B cell (primary cell): Measurements from ENCODE around the gene CHCHD2.

Experiments
- EZH2 ChIP-seq: IDR thresholded peaks from 2 replicates; pipeline ENCODE4 v1.6.1; 2012; ENCODE audit warnings: borderline replicate concordance, low read depth, mild to moderate bottlenecking, moderate library complexity, low read length; ENCODE audit not compliant: insufficient read depth, poor library complexity, severe bottlenecking
- TF ChIP-seq, protein P1 (sequence below): fragments of 200-600 bp; IDR thresholded peaks from one replicate; pipeline ENCODE4 v1.8.0; 2022; ENCODE audit warnings: antibody characterized with exemption, mild to moderate bottlenecking

DNA sequence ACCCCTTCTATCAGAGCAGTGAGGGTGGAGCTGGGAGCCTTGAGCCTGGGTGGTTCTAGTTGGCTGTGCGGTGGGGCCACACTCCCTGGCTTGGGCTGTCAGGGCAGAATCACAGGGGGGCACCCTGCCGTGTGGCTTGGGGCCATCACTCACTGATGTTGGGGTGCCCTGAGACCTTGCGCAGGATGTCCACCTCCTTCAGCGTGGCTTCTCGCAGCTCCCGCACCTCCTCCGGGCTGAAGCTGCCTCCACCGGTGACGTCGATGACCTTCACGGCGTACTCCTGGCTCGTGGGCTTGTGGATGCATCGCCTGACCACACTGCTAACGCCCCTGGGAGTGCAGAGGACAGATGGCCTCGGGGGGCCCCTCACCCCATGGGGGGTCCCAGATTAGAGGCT is 18.8 kb downstream of the CHCHD2 start:
- TF ChIP-seq, protein P1, sequence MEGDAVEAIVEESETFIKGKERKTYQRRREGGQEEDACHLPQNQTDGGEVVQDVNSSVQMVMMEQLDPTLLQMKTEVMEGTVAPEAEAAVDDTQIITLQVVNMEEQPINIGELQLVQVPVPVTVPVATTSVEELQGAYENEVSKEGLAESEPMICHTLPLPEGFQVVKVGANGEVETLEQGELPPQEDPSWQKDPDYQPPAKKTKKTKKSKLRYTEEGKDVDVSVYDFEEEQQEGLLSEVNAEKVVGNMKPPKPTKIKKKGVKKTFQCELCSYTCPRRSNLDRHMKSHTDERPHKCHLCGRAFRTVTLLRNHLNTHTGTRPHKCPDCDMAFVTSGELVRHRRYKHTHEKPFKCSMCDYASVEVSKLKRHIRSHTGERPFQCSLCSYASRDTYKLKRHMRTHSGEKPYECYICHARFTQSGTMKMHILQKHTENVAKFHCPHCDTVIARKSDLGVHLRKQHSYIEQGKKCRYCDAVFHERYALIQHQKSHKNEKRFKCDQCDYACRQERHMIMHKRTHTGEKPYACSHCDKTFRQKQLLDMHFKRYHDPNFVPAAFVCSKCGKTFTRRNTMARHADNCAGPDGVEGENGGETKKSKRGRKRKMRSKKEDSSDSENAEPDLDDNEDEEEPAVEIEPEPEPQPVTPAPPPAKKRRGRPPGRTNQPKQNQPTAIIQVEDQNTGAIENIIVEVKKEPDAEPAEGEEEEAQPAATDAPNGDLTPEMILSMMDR = no peak
- TF ChIP-seq EZH2 = no peak
